SK-N-MC (cell line): ENCODE results near the gene ABL2.

ENCODE experiments used
- DNase-seq: peaks from one replicate; pipeline ENCODE4 v3.0.0-alpha.2; 2011; ENCODE audit warnings: low read depth, low spot score
- H3K27ac ChIP-seq: fragments of 200-600 bp; sonication (generic); 2 replicates; pipeline ENCODE4 v1.5.1; 2016; ENCODE audit warnings: mixed run types
- H3K36me3 ChIP-seq: fragments of 200-600 bp; sonication (generic); 2 replicates; pipeline ENCODE4 v1.6.1; 2017; ENCODE audit warnings: antibody characterized with exemption, low read length, mixed read lengths; ENCODE audit not compliant: insufficient read depth
- H3K4me3 ChIP-seq: fragments of 200-600 bp; sonication (generic); 2 replicates; pipeline ENCODE4 v1.5.1; 2016
- H3K9ac ChIP-seq: fragments of 200-600 bp; sonication (generic); 2 replicates; pipeline ENCODE4 v1.8.0; 2017; ENCODE audit warnings: mixed run types, mixed read lengths; ENCODE audit not compliant: insufficient read length
- H3K9me3 ChIP-seq: fragments of 200-600 bp; sonication (generic); 2 replicates; pipeline ENCODE4 v1.6.1; 2017; ENCODE audit warnings: low read depth, mild to moderate bottlenecking, antibody characterized with exemption, low read length, moderate library complexity, mixed read lengths
- EZH2 ChIP-seq: fragments of 200-600 bp; sonication (generic); IDR thresholded peaks from one replicate; pipeline ENCODE4 v1.6.1; 2017; ENCODE audit warnings: antibody characterized with exemption
- FOXP2 ChIP-seq: optimal IDR thresholded peaks from 2 replicates; pipeline ENCODE3; 2011; ENCODE audit warnings: mild to moderate bottlenecking, moderate library complexity; ENCODE audit not compliant: insufficient read depth; ENCODE audit errors: extremely low read length, control extremely low read depth
- POLR2AphosphoS5 ChIP-seq: IDR thresholded peaks from 2 replicates; pipeline ENCODE4 v1.6.1; 2012; ENCODE audit warnings: mild to moderate bottlenecking, low read depth, low read length, borderline replicate concordance

Gene ABL2

DNA sequence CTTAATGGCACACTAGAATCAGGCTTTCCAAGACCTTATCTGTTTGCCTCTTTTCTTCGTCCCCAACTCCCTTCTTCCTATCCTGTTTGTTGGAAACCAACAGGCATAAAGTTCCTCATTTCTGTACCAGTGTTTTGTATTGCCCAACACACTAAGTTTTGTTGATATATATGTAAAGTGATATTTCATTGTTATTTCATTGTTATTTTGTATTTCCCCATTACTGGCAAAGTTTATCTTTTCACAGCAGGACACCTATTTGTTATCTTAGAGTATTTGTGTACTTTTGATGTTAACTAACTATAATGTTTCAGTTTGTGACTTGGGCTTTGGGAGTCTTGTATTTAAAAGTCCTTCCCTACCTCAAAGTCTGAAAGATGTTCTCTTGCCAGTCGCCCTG lies 176.7 kb downstream of the ABL2 start:
- no peaks in the 10 kb centered on the region for H3K9me3 ChIP-seq
- H3K4me3 ChIP-seq = no peak overlapping the region
- no peak overlapping the region for H3K27ac ChIP-seq
- H3K9ac ChIP-seq = no peak overlapping the region
- TF ChIP-seq POLR2AphosphoS5 (no peak), EZH2 (no peak), FOXP2 (no peak)
- peaks cover 24% of the 10 kb centered on the region for H3K36me3 ChIP-seq
- DNase-seq = no peak
